Thyroid gland (tissue), 4 donors: ENCODE measurements around the gene ABCB6. TPM values are rescaled to one million over a fixed set of nuclear protein-coding genes. Genes with fewer than 3 reads are reported as not detected.
A peak's percentile ranks its signal among the peaks of the same experiment; 100 is the strongest.

Source experiments
- DNase-seq, 2 donors: peaks; one replicate each; pipeline ENCODE4 v3.0.0-alpha.2; 2019
- H3K27ac ChIP-seq, 3 donors: fragments of 200-600 bp; sonication (generic); 1 replicate in 2 of 3; 2 replicates in 1 of 3; pipeline ENCODE4 v1.5.1; 2016 to 2019; ENCODE audit warnings: mild to moderate bottlenecking in 1 of 3, moderate library complexity in 1 of 3
- H3K27me3 ChIP-seq: fragments of 200-600 bp; sonication (generic); one replicate; pipeline ENCODE4 v1.5.1; 2019
- H3K36me3 ChIP-seq, 2 donors: fragments of 200-600 bp; sonication (generic); one replicate each; pipeline ENCODE4 v1.5.1; 2016 to 2019
- H3K4me1 ChIP-seq, 2 donors: fragments of 200-600 bp; sonication (generic); one replicate each; pipeline ENCODE4 v1.5.1; 2017 to 2019
- H3K4me3 ChIP-seq, 3 donors: fragments of 200-600 bp; sonication (generic); replicated peaks in 1 of 3; 1 replicate in 2 of 3; 2 replicates in 1 of 3; pipeline ENCODE4 v1.5.1; 2016; ENCODE audit warnings: mild to moderate bottlenecking in 1 of 3
- H3K9me3 ChIP-seq: fragments of 200-600 bp; sonication (generic); one replicate; pipeline ENCODE4 v1.5.1; 2017
- CTCF ChIP-seq, 6 experiments: fragments of 200-600 bp in 3 of 6; fragments of 450-650 bp in 3 of 6; sonication (generic) in 3 of 6; IDR thresholded peaks; one replicate each; pipeline ENCODE4 v1.5.1; 2016 to 2019; ENCODE audit warnings: antibody characterized with exemption in 6 of 6, mild to moderate bottlenecking in 2 of 6, inconsistent platforms in 1 of 6, moderate library complexity in 1 of 6
- POLR2A ChIP-seq, 2 donors: fragments of 450-650 bp; IDR thresholded peaks; one replicate each; pipeline ENCODE4 v1.6.1; 2017; ENCODE audit warnings: antibody characterized with exemption in 2 of 2, mild to moderate bottlenecking in 2 of 2, moderate library complexity in 1 of 2
- WGBS, 2 donors: methylation state at CpG; one replicate each; pipeline ENCODE4 v1.1.5; 2017; 5-methylcytosine and 5-hydroxymethylcytosine counted together
- intact Hi-C: fragments of 100-400 bp; cut with DNase I; formaldehyde crosslinking; loops from one replicate; pipeline ENCODE4 v1.15.1; 2023
- total RNA-seq, 4 donors: library from RNA; depleted of rRNA; stranded (reverse); fragments of >200 nt; gene quantifications; one replicate each; pipeline ENCODE4 v1.2.3, GENCODE V29; 2016

ABCB6 gene
- total RNA-seq, 4 donors from 2014 or later: 29.6 to 96.8 (median 63.6) TPM

- peak overlapping the region; percentile 71 to 93 (median 88) for H3K27ac ChIP-seq
- H3K27me3 ChIP-seq: no peaks in the 10 kb centered on the region
- peaks cover 31 to 71% of the 10 kb centered on the region in 2 donors for H3K4me1 ChIP-seq
- no peak for DNase-seq
- H3K36me3 ChIP-seq: peaks cover 0 to 4% of the 10 kb centered on the region in 2 donors
- intact Hi-C loops: no loop called here
- H3K9me3 ChIP-seq: no peaks in the 10 kb centered on the region
- no peak overlapping the region for H3K4me3 ChIP-seq
- no peak for TF ChIP-seq CTCF (IDR thresholded peaks at IDR 0.05)
- TF ChIP-seq POLR2A (IDR thresholded peaks at IDR 0.05): no peak
- 91 to 92% methylated on average over 20 to 22 of the region's 22 CpGs for WGBS, 2 donors
Measured at GRCh38 chr2:219250049-219250781, 31.5 kb upstream of the ABCB6 start.

DNA sequence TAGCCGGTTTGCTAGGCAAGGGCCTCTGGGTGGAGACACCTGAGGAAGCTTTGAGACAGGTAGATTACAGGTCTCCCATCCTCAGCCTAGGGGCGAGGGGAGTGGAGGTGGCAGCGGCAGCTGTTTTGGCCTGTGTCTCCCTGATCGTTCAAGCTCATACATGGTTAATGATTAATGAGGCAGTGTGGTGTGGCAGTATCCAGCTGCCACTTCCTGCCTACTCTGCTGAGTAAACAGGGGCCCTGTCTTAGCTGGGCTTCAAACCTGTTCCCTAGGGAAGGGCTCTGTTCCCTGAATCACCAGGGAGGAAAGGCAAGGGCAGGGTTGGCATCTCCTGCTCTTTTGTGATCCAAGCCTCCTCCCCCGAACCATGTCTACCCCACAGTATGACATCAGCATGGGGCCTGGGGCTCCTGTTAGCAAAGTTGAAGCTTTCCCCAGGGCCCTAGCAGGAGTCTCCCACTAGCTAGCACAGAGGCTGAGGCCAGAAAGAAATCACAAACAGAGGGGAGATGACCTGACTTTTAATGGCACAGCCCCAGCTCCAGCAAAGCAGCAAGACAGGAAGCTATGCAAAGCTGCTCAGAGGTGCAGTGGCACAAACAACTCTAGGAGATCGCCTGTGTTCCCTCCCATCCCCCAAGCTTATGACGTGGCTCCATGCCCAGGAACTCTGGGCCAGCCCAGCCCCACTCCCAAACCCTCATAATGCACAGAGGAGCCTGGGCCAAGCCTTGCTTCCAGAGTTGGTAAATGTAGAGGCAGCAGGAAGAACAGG lies 30.6 kb upstream of the ABCB6 start:
- WGBS, 2 donors: 4 to 8% methylated on average over 4 of the region's 7 CpGs
- DNase-seq: peak; percentile 92 to 95
- peak overlapping the region; percentile 88 to 93 (median 89) for H3K27ac ChIP-seq
- intact Hi-C loops: loop anchor here (5.0 kb wide), 1 partner anchor 33 kb away; no protein-coding TSS in a partner anchor
- peaks cover 36 to 73% of the 10 kb centered on the region in 2 donors for H3K4me1 ChIP-seq
- peaks cover 0 to 4% of the 10 kb centered on the region in 2 donors for H3K36me3 ChIP-seq
- TF ChIP-seq CTCF (IDR thresholded peaks at IDR 0.05) (no peak), POLR2A (IDR thresholded peaks at IDR 0.05) (peak in 1 of 2 donors; percentile 51)
- H3K9me3 ChIP-seq: no peaks in the 10 kb centered on the region
- H3K4me3 ChIP-seq: no peak overlapping the region
- H3K27me3 ChIP-seq: no peaks in the 10 kb centered on the region

DNA sequence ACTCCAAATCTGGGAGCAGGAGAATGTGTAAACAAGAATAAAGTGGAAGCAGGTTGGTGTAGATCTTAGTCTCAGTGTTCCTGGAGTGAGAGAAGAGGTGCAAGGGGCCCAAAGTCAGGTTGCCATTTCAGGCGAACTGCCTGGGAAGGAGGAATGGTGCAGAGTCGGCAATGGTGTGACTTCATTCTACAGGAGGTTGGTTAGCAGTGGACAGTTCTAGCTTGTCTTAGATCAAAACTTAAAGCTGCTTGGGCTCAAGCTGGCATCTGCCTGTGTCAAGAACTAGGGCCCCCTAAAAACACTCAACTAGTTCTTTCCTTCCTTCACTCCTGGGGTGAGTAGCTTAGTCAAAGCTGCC lies 30.1 kb upstream of the ABCB6 start:
- intact Hi-C loops: loop anchor here (5.0 kb wide), 1 partner anchor 33 kb away; no protein-coding TSS in a partner anchor
- Histone ChIP-seq H3K4me1 (peaks cover 36 to 73% of the 10 kb centered on the region in 2 donors), H3K4me3 (no peak overlapping the region), H3K27ac (peak overlapping the region; percentile 88 to 93 (median 89)), H3K27me3 (no peaks in the 10 kb centered on the region), H3K36me3 (peaks cover 0 to 4% of the 10 kb centered on the region in 2 donors), H3K9me3 (no peaks in the 10 kb centered on the region)
- WGBS, 2 donors: 78 to 89% methylated on average over 2 of the region's 2 CpGs
- no peak for TF ChIP-seq CTCF (IDR thresholded peaks at IDR 0.05)
- TF ChIP-seq POLR2A (IDR thresholded peaks at IDR 0.05): no peak
- DNase-seq: no peak

DNA sequence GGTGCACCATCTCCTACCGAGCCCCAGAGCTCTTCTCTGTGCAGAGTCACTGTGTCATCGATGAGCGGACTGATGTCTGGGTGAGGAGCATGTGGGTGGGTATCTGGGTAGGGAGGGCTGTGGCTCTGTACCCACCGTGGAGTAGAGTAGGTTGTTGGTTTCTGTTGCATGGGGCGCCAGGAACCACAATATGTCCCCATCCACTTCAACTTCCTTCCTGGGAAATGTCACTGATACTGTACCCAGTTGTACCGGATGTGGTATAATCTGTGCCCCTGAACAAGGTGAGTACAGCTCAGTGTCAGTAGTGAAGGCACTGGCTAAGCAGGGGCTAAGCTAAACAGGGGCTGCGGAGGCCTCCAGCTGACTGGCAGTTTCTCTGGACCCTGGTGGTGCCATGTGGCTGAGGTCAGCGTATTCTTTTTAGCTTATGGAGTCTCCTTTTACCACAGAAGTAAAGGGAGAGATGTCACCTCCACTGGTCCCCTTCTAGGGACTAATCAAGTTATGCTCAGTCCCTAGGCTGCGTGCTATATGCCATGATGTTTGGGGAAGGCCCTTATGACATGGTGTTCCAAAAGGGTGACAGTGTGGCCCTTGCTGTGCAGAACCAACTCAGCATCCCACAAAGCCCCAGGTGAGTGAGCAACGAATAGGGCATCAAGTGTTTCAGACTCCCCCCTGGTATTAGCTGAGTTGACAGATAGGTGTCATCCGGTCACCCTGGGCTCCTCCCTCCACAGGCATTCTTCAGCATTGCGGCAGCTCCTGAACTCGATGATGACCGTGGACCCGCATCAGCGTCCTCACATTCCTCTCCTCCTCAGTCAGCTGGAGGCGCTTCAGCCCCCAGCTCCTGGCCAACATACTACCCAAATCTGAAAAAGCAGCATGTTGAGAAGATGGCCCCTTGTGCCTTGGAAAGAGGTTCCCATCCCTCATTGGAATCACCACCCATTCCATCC lies 29.2 kb upstream of the ABCB6 start:
- no peak for TF ChIP-seq CTCF (IDR thresholded peaks at IDR 0.05)
- no peak for TF ChIP-seq POLR2A (IDR thresholded peaks at IDR 0.05)
- no peak for DNase-seq
- Histone ChIP-seq H3K4me1 (peaks cover 29 to 66% of the 10 kb centered on the region in 2 donors), H3K36me3 (peaks cover 0 to 4% of the 10 kb centered on the region in 2 donors), H3K27ac (peak overlapping the region in 2 of 3 donors; percentile 88 to 93), H3K4me3 (no peak overlapping the region), H3K9me3 (no peaks in the 10 kb centered on the region), H3K27me3 (no peaks in the 10 kb centered on the region)
- 84 to 90% methylated on average over 15 to 17 of the region's 17 CpGs for WGBS, 2 donors
- intact Hi-C loops: loop anchor here (5.0 kb wide), 1 partner anchor 34 kb away; no protein-coding TSS in a partner anchor
